OCI-LY1 (cell line): Measurements from ENCODE around the gene PERCC1.

Experiments
- H2AFZ ChIP-seq: fragments of 200-600 bp; sonication (generic), shearing (Covaris generic); 2 replicates; pipeline ENCODE4 v1.6.0; 2014; ENCODE audit warnings: antibody characterized with exemption, mild to moderate bottlenecking, low read length
- H3F3A ChIP-seq: fragments of 200-600 bp; sonication (generic), shearing (Covaris generic); 2 replicates; pipeline ENCODE4 v1.6.0; 2014; ENCODE audit warnings: mild to moderate bottlenecking, antibody characterized with exemption, low read length, moderate library complexity; ENCODE audit not compliant: insufficient read depth
- H3K27ac ChIP-seq: fragments of 200-600 bp; sonication (generic); 2 replicates; pipeline ENCODE4 v1.5.1; 2014; ENCODE audit warnings: low read length, mixed run types, mild to moderate bottlenecking, low read depth; ENCODE audit not compliant: poor library complexity, severe bottlenecking
- H3K27me3 ChIP-seq: fragments of 200-600 bp; sonication (generic); 2 replicates; pipeline ENCODE4 v1.6.0; 2014; ENCODE audit warnings: antibody characterized with exemption, mild to moderate bottlenecking, low read length, moderate library complexity; ENCODE audit not compliant: insufficient read depth
- H3K36me3 ChIP-seq: fragments of 200-600 bp; sonication (generic); 2 replicates; pipeline ENCODE4 v1.6.1; 2014; ENCODE audit warnings: mild to moderate bottlenecking, antibody characterized with exemption, low read length, moderate library complexity, mixed read lengths; ENCODE audit not compliant: insufficient read depth
- H3K4me1 ChIP-seq: fragments of 200-600 bp; sonication (generic); 2 replicates; pipeline ENCODE4 v1.5.1; 2014; ENCODE audit warnings: mild to moderate bottlenecking, low read length, moderate library complexity; ENCODE audit not compliant: insufficient read depth, severe bottlenecking
- H3K4me2 ChIP-seq: fragments of 200-600 bp; sonication (generic), shearing (Covaris generic); 2 replicates; pipeline ENCODE4 v1.6.1; 2014; ENCODE audit warnings: low read length
- H3K4me3 ChIP-seq: fragments of 200-600 bp; sonication (generic); 2 replicates; pipeline ENCODE4 v1.5.1; 2014; ENCODE audit warnings: low read length, low read depth, mild to moderate bottlenecking, mixed read lengths; ENCODE audit not compliant: poor library complexity, severe bottlenecking
- H3K79me2 ChIP-seq: fragments of 200-600 bp; shearing (Covaris generic); 2 replicates; pipeline ENCODE4 v1.6.1; 2016; ENCODE audit warnings: mixed run types, low read length, mixed read lengths; ENCODE audit not compliant: insufficient read depth
- H3K9ac ChIP-seq: fragments of 200-600 bp; sonication (generic), shearing (Covaris generic); 2 replicates; pipeline ENCODE4 v1.6.1; 2014; ENCODE audit warnings: mild to moderate bottlenecking, low read length, mixed read lengths
- H3K9me2 ChIP-seq: fragments of 200-600 bp; sonication (generic), shearing (Covaris generic); 2 replicates; pipeline ENCODE4 v1.6.1; 2014; ENCODE audit warnings: low read depth, mild to moderate bottlenecking, low read length, mixed read lengths
- H3K9me3 ChIP-seq: fragments of 200-600 bp; shearing (Covaris generic); 2 replicates; pipeline ENCODE4 v1.6.1; 2014; ENCODE audit warnings: low read length, mixed read lengths
- H4K20me1 ChIP-seq: fragments of 200-600 bp; sonication (generic), shearing (Covaris generic); 2 replicates; pipeline ENCODE4 v1.6.0; 2016; ENCODE audit warnings: mild to moderate bottlenecking, low read length; ENCODE audit not compliant: insufficient read depth
- CTCF ChIP-seq: fragments of 200-600 bp; sonication (generic), shearing (Covaris generic); IDR thresholded peaks from 2 replicates; pipeline ENCODE4 v1.5.1; 2017; ENCODE audit warnings: mild to moderate bottlenecking, antibody characterized with exemption, low read length, moderate library complexity, mixed read lengths
- EZH2 ChIP-seq: fragments of 200-600 bp; sonication (generic), shearing (Covaris generic); IDR thresholded peaks from 2 replicates; pipeline ENCODE4 v1.8.0; 2017; ENCODE audit warnings: borderline replicate concordance, mixed run types, mild to moderate bottlenecking, antibody characterized with exemption, low read length, moderate library complexity, mixed read lengths

PERCC1 gene

GRCh38 chr16:1433263-1433560 lies 2.3 kb downstream of the PERCC1 start:
- Histone ChIP-seq H3F3A (no peaks in the 10 kb centered on the region), H3K4me1 (no peaks in the 10 kb centered on the region), H3K9me2 (no peaks in the 10 kb centered on the region), H3K9ac (no peak overlapping the region), H3K79me2 (no peaks in the 10 kb centered on the region), H3K4me2 (no peak overlapping the region), H2AFZ (no peak overlapping the region), H3K9me3 (no peaks in the 10 kb centered on the region), H3K4me3 (no peak overlapping the region), H3K27ac (no peak overlapping the region), H4K20me1 (no peaks in the 10 kb centered on the region), H3K27me3 (no peaks in the 10 kb centered on the region; the same call in 1 of the 2 replicates), H3K36me3 (no peaks in the 10 kb centered on the region)
- TF ChIP-seq EZH2 (no peak), CTCF (no peak)

GRCh38 chr16:1433756-1434155 lies 2.9 kb downstream of the PERCC1 start:
- no peak overlapping the region for H2AFZ ChIP-seq
- H3F3A ChIP-seq: no peaks in the 10 kb centered on the region
- no peaks in the 10 kb centered on the region for H3K79me2 ChIP-seq
- no peak overlapping the region for H3K27ac ChIP-seq
- no peak overlapping the region for H3K4me2 ChIP-seq
- no peaks in the 10 kb centered on the region for H3K4me1 ChIP-seq
- no peaks in the 10 kb centered on the region; the same call in 1 of the 2 replicates for H3K27me3 ChIP-seq
- H4K20me1 ChIP-seq: no peaks in the 10 kb centered on the region
- no peaks in the 10 kb centered on the region for H3K9me3 ChIP-seq
- no peaks in the 10 kb centered on the region for H3K36me3 ChIP-seq
- H3K9ac ChIP-seq: no peak overlapping the region
- H3K4me3 ChIP-seq: no peak overlapping the region
- TF ChIP-seq EZH2 (no peak), CTCF (no peak)
- H3K9me2 ChIP-seq: no peaks in the 10 kb centered on the region

GRCh38 chr16:1434644-1435592 lies 4.0 kb downstream of the PERCC1 start:
- H3K4me1 ChIP-seq: no peaks in the 10 kb centered on the region
- H3K4me3 ChIP-seq: no peak overlapping the region
- no peaks in the 10 kb centered on the region for H3F3A ChIP-seq
- no peak for TF ChIP-seq EZH2
- no peak for TF ChIP-seq CTCF
- H3K4me2 ChIP-seq: no peak overlapping the region
- no peak overlapping the region for H3K27ac ChIP-seq
- no peak overlapping the region for H3K9ac ChIP-seq
- H2AFZ ChIP-seq: no peak overlapping the region
- no peaks in the 10 kb centered on the region for H3K79me2 ChIP-seq
- H3K27me3 ChIP-seq: no peaks in the 10 kb centered on the region; the same call in 1 of the 2 replicates
- no peaks in the 10 kb centered on the region for H3K9me3 ChIP-seq
- no peaks in the 10 kb centered on the region for H4K20me1 ChIP-seq
- no peaks in the 10 kb centered on the region for H3K9me2 ChIP-seq
- H3K36me3 ChIP-seq: no peaks in the 10 kb centered on the region
